ENCODE measurements around the gene OR7G1.
A peak's percentile ranks its signal among the peaks of the same experiment; 100 is the strongest.
"Not testable (repeated sequence)": the region's sequence is repeated elsewhere in the genome, so short reads cannot be mapped to it uniquely, and the experiment has no call there.

The OR7G1 gene

DNA sequence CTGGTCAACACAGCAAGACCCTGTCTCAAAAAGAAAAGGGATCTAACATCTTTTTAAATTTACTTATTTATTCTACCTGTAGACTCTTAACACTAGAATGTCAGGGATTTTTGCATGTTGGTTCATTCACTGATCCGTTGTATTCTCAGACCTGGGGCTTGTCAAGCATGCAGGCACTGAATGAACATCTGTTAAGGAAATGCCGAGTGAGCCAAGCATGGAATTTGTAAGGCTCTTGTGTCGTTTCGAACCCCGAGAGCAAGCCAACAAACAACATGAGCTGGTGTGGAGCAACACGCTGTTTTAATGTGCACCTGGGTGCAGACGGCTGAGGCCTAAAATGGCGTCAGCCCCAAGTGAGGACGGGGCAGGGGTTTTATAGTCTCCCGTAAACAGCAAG, 38.7 kb downstream of the OR7G1 start:
- DNase-seq, result no peak

DNA sequence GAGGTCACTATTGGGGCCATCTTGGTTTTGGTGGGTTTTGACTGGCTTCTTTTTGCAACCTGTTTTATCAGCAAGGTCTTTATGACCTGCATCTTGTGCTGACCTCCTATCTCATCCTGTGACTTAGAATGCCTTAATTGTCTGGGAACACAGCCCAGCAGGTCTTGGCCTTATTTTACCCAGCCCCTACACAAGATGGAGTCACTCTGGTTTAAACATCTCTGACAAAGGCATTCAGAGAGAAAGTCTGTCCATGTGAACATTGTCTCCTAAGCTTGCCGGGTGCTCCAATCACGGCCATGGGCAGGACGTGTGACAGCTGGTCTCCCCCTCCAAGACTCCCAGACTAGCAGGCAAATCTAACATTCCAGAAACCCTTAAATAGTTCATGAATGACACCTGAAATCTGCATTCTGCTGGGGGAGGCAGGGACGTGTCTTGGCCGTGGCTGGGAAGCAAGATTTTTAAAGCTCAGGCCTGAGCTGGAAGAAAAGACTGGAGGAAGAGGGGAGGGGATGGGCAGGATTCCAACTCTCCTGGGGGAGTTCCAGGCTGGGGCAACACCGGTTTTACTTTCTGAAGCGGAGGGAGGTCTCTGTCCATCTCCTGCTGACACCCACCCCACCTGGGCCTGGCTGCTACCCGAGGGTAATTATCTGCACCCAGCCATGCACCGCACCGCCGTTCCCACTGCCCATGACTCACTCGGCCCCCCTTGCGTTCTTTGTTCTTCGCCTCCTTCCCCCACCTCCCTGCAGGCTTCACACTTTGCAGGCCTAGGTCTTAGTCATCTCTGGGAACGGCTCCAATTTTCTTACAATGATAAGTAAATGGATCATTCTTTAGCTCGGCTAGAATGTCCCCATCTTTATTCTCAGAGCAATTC, 40.3 kb downstream of the OR7G1 start:
- DNase-seq, result peak in 1 of 4 experiments; percentile 3

DNA sequence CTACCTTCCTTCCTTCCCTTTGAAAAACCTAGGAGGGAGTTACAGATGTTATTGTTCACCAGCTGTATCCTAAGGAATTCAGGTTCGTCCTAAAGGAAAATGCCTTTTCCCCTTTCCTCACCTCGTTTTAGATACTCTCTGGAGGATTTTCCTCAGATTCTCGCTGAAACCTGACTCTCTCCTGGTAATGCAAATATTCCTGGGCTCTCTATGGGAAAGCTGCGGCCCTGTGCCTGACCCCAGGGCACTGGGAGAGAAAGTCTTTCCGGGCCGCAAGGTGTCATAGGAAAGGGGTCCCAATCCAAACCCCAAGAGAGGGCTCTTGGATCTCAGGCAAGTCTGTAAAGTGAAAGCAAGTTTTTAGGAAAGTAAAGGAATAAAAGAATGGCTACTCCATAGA, 41.8 kb downstream of the OR7G1 start:
- DNase-seq, result no peak

DNA sequence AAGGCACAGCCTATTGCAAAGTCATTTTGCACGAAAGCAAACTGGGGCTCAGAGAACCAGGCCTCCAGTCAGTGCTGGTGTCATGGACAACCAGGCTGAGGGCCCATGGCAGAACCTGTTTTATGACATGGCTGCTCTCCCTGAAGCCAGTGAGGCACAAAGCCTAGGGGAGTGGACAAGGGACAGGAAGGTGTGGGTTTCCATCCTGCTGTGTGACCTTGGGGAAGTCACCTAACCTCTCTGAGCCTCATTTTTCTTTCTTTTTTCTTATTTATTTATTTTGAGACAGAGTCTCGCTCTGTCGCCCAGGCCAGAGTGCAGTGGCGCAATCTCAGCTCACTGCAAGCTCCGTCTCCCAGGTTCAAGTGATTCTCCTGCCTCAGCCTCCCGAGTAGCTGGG, 43.8 kb downstream of the OR7G1 start:
- not testable (repeated sequence) for DNase-seq

DNA sequence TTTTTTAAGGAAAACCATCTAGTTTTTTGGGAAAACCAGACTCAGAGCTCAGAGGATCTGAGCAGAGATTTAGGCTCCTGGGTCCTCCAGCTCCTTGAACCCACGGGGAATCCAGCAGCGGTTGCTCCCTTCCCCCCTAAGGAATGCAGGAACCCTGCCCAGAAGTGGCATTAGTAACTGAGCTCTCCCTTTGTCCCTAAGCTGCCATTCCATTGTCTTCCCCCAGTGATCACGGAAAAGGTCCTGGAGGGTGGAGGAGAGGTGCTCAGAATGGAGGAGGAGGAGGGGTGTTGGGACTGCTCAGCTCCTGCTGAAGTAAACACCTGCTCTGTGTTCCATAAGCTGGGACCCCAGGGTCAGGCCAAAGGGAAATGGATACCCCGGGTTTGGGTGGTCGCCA, 45.5 kb downstream of the OR7G1 start:
- no peak for DNase-seq

DNA sequence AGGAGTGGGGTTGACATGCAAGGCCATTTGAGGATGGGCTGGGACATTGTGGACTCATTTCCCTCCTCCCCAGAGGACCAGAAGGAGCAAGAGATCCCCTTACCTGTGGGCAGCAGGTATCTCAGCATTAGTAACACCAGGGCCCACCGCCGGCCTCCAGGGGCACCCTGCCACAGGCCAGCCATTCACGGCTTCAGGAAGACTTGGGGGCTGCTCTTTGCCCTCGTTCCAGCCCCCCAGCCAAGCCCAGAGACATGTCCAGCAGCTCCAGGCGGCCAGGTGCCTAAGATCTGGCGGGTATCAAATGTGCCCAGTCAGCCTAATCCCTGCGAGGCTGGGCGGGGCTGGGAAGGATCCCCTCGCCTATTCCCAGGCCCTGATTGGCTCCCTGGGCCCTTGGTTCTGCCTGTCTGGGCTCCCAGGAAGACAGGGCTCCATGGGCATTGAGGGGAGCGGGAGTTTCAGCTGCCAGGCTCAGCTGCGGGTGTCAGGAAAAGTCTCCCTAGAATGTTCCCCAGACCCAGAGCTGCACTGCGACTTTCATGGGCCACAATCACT, 50.0 kb downstream of the OR7G1 start:
- no peak for DNase-seq

All from suppressor macrophage (primary cell).